Ecto neural progenitor cell (in vitro differentiated cells): ENCODE data around the gene LYRM2.
A peak's percentile ranks its signal among the peaks of the same experiment; 100 is the strongest.

ENCODE experiments used
- DNase-seq: peaks from one replicate; pipeline ENCODE4 v3.0.0-alpha.2; 2018; ENCODE audit warnings: low spot score

The LYRM2 gene, protein sequence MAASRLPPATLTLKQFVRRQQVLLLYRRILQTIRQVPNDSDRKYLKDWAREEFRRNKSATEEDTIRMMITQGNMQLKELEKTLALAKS

DNA sequence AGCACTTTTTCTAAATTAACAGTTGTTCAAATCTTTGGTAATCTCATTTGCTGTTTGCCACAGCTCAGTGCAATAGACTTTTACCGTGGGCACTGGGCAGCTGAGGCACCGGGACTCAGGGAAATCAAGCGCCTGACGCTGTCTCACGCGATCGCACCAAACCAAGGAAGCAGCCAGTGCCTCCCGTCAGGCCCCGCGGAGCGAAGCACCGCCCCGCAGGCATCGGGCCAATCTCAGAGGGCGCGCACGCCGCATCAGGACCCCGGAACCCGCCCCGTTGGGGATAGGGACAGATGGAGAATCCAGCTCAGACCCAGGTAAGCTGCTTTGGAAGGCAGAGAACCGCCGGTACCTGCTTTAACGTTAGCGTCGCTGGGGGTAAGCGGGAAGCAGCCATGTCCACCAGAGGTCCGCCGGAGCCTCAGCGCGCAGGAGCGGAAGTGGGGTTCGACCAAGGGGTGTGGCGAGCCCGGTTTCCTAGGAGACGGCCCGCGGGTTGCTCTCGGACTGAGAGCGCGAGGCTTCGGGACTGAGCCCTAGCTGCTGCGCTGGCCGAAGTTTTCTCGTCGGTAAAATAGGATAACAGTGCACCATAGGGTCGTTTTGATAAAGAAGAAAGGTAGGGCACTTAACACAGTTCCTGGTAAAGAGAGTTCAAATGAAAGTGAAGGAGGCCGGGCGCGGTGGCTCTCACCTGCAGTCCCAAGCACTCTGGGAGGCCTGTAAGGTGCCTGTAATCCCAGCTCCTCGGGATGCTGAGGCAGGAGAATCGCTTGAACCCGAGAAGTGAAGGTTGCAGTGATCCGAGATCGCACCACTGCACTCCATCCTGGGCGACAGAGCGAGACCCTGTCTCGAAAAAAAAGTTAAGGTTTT lies at the start of gene LYRM2:
LYRM2 (minus strand) TSS at position 428 of the 876 bp plus-strand sequence; CDS start at position 397, 31 bp downstream.
- DNase-seq: peak; percentile 95

DNA sequence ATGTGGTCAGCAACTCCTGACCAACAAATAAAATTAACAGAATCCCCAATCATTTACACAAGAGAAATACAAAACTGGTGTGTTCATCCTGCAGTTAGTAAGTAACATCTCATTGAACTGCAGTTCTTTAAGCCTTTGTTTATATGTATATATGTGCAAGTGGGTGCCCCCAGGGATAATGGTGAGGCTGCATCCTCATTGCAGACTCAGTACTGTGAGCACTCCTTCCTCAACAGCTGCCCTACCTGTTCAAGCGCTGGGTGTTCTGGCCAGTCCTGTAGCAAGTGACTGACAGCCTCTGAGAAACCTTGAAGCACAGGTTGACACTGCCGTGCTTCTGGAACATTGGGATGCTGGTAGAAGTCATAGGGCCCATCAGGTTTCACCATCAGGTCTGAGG lies 49.8 kb upstream of the LYRM2 start:
- no peak for DNase-seq

DNA sequence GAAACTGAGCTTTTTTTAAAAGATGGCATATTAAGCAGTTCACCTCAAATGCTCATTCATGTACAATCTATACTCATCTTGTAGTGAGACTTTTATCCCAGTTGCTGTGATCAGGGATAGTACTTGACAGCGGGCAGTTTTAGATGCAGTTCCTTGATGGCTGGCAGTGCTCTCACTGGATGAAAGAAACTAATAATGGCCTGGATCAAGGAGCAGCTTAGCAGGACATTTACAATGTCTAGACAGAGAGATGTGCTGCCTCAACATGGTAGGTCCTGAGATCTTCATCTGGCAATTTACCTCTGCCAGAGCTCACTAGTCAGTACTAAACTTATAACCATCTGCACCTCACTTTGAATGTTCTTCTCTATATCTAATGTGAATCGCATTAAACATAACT lies 46.8 kb upstream of the LYRM2 start:
- no peak for DNase-seq

DNA sequence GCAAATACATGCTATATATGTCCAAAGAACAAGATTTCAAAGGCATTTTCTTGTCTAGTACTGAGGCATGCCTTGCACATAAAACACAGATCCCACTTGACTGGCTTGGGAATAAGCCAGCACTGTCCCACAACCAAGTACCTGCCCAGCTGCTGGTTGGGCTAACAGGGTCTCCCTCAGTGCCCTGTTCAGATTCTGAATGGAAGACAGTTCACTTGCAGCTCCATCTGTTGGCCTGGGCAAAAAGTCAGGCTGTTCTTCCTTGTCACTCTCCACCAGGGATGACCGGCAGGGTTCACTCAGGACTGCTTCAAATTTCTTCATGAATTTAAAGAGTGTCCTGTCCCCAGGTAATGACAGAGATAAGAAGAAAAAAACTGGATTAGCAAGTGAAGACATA lies 44.4 kb upstream of the LYRM2 start:
- no peak for DNase-seq

DNA sequence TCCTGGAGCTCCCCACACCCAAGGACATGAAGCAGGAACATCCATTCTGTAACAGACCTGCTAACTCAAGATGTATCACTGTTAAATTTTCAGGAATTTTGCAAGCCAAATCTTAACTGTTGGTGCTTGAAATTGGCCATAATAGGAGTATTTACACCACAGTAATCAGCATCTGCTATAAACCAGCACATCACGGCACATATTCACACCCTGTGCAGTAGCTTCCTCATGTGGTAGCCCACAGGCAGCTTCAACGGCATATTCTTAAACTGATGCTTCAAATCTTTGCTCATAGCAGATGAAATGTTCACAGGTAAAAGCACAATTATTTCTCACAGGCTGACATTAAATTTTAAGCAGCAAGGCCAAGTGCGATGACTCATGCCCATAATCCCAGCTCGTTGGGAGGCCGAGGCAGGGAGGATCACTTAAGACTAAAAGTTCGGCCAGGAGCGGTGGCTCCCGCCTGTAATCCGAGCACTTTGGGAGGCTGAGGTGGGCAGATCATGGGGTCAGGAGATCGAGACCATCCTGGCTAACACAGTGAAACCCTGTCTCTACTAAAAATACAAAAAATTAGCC lies 43.5 kb upstream of the LYRM2 start:
- no peak for DNase-seq

DNA sequence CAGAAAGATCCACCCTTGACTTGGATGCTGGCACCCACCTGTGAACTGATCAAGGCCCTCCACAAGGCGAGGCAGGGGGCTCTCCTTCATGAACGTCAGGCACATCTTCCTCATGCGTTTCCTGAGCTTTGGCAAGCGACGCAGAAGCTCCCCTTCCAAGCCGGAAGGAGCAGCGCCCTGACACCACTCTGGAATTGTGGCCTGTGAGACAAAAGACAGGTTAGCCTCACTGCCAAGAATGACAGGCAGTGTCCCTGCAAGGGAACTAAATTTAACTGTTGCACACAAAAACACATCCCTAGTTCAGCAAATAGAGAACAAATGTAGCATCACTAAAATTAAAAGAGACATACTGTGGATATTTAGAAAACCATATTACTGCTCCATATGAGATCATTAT lies 42.0 kb upstream of the LYRM2 start:
- no peak for DNase-seq

DNA sequence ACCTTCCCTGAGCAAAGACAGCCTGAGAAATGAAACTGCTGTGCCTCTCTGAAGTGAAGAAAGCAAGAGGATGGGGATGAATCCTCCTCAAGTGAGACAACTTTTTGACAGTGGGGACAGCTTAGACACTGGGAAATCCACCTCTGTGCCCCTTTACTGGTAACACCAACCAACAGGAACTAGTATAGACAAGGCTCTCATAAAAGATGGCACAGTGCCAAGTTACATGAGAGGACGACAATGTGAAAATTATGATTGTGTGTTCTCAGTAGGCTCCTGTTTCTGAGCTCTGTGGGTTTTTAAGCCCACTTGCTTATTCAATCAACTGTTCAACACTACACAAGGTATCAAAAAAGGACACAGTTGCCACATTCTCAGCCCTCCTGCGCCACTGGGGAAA lies 41.6 kb upstream of the LYRM2 start:
- DNase-seq: no peak

DNA sequence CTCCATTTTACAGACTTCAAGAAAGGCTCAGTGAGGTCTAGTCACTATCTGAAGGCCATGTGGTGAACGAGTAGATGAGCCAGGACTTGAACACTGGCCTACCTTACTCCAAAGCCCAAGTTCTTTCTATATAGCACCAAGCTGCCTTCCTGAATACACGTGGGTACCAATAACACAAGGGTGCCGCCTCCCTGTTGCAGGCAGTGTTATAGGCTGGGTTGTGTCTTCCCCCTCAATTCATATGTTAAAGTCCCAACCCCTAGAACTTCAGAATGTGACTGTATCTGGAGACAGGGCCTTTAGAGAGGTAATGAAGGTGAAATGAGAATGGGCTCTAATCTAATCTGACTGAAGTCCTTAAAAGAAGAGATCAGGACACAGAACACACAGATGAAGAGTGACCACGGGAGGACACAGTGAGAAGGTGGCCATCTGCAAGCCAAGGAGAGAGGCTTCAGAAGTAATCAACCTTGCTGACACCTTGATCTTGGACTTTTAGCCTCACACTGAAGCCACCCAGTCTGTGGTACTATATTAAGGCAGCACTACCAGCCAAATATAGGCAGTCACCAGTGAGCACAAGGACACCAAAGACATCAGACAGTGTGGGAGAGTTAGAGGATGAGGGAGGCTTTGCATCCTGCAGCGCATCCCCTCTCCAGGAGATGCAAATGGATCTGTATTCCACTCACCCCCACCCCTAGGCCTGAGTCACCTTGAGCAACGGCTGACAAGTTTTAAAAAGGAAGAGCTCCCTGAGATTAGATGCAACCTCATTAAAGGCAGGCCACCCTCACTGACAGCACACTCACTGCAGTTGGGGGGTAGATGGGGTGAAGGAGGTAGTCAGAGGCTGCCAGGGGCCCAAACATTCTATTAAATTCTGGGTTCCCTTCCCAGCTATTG lies 40.9 kb upstream of the LYRM2 start:
- no peak for DNase-seq

DNA sequence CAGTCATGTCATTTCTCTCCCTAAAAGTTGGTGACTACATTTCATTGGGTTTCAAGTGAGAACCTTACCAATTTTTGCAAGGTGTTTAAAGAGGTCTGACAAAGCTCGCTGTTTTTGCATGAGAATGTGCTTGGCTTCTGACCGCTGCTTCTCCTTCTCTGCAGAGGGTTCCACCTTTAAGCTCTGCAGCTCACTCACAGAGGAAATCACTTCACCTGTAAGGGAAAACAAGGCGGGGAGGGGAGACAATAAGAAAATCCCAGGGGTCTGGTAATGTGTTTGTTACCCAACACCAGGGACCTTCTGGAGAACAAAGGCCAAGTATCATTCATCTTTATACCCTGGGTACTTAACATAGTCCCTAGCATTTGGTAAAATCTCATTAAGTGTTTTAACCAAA lies 40.0 kb upstream of the LYRM2 start:
- no peak for DNase-seq

DNA sequence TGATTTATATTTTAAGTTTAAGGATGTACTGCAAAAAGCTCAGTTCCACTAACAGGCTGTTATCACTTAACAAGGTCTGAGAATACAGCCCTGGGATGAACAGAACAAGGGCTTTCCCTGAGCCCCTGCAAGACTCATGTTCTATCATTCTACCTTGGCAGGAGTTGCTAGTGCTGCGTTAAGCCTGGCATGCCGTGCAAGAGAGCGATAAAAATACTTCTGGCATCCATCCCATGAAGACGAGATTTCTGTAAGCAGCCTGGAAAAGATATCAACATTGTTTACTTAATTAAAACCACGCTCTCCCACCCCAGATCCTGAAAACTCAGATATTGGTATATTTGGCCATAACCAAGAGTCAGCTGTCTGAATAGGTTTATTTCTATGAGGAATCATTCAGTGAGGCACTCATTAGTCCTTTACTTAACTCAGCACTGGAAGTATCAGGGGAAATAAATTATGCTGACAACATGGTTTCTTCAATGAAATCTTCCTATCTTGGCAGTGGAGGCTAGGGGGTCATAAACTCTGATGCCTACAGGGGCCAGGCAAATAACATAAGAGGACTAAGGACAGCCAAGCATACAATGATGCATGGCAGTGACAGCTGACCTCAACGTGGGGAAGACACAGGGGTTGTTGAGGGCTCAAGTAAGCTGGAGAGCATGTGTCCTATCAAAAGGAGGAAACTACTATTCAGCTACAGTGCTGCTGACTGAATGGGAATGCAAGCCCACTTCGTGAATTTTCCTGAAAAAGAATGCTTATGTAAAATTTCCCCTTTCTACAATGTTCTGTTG lies 37.6 kb upstream of the LYRM2 start:
- DNase-seq: no peak

DNA sequence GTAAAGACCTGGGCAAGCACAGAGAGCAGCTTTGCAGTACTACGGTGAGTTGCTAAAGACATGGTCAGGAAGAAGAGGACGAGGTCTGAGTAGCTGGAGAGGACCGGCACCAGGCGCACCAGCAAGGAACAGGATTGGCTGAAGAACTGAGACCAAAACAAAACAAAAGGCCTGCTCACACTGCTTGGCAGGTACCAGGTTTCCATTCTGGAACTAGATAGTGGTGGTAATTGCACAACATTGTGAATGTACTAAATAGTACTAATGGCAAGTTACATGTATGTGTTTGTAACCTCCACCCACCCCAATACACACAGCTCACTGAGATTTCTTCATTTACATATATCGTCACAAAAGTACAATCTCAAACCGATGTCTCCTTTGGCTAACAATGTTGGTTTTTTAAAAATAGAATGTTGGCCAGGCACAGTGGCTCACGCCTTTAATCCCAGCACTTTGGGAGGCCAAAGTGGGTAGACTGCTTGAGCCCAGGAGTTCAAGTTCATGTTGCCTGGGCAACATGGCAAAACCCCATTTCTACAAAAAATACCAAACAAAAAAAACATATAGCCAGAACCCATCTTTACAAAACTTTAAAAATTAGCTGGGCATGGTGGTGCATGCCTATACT lies 32.5 kb upstream of the LYRM2 start:
- no peak for DNase-seq

DNA sequence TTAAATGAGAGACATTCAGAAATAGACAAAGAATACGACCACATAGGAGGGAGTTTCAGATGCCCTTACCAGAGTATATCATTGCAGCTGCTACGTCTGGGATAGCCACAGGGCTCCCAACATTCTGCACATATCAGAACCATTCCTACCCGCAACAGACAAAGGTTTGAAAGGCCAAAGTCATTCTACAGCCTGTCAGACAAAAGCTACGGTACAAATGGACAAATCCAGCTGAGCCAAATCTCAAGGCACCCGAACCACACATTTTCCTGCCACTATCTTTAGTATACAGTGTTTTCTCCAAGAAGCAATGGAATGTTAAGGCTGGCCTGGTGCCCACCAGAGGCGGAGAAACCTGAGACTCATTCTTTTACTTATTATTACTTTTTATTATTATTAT lies 30.5 kb upstream of the LYRM2 start:
- no peak for DNase-seq

DNA sequence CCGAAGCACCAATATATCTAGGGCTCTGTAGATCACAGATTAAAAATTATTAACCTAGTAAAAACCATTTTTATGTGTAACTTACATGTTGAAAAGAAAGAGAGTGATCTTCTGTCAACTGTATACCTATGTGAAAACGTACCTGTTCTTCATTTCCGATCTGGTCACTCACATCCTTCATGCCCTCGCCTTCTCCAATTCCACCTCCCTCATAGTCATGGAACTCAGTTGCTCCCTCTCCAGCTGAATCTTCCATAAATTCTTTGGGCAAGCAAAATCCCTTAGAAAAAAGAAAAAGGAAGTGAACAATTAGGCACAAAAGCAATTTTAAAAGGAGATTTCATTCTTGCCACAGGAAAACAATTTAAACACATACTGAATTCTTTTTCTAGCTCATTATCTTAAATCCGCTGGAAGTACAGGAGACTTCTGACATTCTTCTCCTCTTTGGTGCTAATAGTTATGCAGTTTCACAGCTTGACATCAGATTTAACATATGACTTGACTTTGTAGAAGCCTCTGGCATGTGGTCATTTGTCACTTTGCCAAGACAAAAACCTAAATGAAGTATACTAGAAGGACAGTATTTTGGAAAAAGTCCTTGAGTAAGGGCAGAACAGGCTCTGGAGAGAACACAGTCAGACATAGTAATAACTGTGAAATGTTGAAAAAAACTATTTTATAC lies 29.5 kb upstream of the LYRM2 start:
- no peak for DNase-seq

DNA sequence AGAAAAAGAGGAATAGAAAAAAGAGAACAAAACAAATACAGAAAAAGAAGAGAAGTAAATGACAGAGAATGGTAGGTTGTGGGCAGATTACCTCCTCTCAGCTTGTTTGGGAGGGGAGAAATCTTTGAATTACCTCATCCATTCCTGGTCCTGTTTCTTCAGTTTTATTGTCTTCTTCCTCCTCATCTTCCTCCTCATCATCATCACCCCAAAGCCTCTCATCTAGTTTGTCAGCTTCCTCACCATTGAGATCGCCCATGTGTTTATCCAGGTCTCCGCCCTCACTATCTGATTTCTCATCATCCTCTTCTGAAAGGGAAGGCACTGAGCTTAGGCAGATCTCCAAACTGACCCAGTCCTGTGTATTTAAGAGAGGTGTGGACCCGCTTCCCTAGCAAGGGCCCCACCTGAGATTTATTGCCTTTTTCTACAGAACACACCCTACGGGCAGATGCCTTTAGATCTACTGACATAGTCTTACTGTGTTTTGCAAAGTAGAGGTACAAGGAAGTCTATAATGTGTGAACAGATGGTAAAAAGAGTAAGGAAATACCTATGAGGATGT lies 24.2 kb upstream of the LYRM2 start:
- DNase-seq: no peak

DNA sequence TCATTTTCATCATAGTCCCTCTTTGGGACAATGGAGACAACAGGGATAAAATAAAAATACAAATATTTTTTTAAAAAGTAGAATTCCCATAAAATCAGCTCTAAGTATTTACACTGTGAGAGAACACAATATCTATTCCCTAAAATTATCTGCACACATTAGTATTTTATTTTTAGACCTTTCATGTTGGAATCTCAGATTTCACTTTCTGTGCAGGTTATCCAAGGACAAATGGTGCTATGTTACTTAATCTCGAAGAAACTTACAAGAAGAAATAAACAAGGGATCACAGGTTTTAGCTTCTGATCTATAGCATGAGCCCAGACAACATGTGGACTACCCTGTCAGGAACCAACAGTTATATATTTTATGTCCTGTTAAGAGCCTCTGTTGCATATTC lies 23.0 kb upstream of the LYRM2 start:
- DNase-seq: no peak

DNA sequence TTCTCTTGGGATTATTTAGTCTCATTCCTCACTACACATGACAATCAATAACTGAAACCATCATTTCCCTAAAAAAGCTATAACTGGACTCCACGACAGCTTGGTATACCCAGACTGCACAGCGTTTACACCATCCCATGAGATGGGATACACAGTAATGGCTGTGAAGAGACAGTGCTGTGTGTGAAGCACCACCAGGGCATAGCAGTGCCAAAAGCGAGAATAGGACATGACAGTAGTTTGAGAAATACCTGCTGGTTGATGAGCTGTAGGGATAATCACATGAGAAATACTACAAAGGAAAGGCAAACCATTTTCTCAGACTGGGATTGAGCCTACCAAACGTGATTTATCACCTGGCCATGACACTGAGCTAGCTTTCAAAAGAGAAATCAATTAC lies 22.4 kb upstream of the LYRM2 start:
- no peak for DNase-seq

DNA sequence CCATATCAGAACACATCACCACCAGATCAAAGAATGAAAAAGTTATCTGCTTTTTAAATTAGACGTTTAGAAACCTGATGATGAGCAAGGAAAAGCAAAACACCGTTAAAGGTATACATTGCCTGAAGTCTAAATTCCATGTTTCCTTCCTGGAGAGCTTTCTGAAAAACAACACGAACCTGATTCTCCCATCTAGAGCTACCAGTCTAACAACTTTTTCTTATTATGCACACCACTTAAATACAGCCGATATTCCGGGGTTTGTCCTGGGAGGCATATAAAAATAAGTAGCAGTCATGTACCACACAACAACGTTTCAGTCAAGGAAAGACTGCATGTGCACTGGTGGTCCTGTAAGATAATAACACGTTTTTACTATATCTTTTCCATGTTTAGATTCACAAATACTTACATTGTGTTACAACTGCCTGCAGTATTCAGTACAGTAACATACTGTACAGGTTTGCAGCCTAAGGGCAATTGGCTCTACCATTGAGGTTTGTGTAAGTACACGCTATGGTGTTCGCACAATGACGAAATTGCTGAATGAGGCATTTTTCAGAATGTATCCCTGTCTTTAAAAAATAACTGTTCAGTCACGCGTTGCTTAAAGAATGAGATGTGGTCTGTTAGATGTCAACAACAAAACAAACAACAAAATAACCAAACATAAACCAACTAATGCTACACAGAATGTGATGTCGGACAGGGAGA lies 19.1 kb upstream of the LYRM2 start:
- DNase-seq: no peak

DNA sequence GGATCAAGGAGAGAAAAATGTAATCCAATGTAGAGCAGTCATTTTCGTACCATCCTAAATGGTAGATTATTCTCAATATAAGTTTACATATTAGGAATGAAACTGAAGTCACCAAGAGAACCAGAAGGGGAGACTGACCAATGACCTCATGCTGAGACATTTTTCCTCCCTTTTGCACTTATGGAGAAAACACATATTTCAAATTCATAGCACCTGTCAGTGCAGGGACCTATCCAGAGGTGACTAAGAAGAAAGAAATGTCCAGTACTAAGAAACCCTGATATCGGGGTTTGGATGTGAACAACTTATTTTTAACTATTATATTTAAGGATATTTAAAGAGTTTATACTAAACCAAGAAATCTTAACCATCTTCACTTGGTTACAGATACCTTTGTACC lies 16.6 kb upstream of the LYRM2 start:
- DNase-seq: no peak

DNA sequence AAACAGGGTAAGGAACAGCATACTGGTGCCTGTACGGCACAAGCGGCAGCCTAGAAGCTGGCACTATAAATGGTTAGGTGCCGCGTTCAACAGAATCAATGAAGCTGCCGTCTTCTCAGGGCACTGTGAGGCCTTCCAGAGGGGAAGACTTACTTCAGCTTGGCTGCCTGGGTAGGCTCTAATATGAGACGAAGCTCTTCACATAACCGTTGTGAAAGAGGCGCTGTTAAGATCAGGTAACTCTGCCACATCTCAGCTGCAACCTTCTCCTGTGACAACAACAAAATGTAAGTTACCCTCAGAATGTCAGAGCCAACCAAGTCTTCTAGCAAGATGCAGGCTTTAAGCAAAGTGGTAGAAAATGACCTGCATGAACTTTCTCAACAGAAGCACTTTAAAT lies 12.0 kb upstream of the LYRM2 start:
- no peak for DNase-seq

DNA sequence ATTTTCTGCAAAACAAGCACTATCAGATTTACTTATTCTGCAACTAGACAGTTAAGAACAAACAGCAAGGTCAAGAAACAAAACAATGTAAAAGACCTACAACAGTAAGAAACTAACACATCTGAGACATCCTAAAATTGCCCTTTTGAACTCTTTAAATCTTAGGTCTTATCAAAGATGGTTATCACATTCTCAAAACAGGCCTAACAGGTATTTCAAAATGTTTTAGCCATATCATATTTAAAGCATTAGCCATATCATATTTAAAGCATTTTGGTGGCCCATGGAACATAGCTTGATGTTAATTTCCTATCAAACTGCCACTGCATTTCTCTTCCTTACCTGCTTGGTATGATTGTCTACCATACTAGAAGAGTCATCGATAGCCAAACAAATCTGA lies 11.1 kb upstream of the LYRM2 start:
- DNase-seq: no peak
